Progenitor cell of endocrine pancreas (in vitro differentiated cells): ENCODE results near the gene ZRANB2. TPM values are rescaled to one million over a fixed set of nuclear protein-coding genes. Genes with fewer than 3 reads are reported as not detected.

Experiments
- DNase-seq: peaks from one replicate; pipeline ENCODE4 v3.0.0; 2021; ENCODE audit warnings: low spot score; ENCODE audit not compliant: unreplicated experiment
- H3K27ac Mint-ChIP-seq: 2 replicates; pipeline ENCODE4 v1.8.0; 2021; ENCODE audit warnings: mild to moderate bottlenecking, moderate library complexity, mixed read lengths
- H3K27me3 Mint-ChIP-seq: 2 replicates; pipeline ENCODE4 v1.8.0; 2021; ENCODE audit warnings: mixed read lengths
- H3K36me3 Mint-ChIP-seq: 2 replicates; pipeline ENCODE4 v1.8.0; 2022; ENCODE audit warnings: mixed read lengths; ENCODE audit not compliant: insufficient read depth
- H3K4me1 Mint-ChIP-seq: 2 replicates; pipeline ENCODE4 v1.8.0; 2021; ENCODE audit warnings: low read depth, mixed read lengths
- H3K4me3 Mint-ChIP-seq: 2 replicates; pipeline ENCODE4 v1.8.0; 2021; ENCODE audit warnings: low read depth, mild to moderate bottlenecking, moderate library complexity, mixed read lengths
- H3K9me3 Mint-ChIP-seq: 2 replicates; pipeline ENCODE4 v1.8.0; 2021; ENCODE audit warnings: low read depth, mixed read lengths
- CTCF ChIP-seq: fragments of 200-600 bp; sonication (generic); IDR thresholded peaks from one replicate; pipeline ENCODE4 v1.5.0; 2021; ENCODE audit warnings: antibody characterized with exemption, mild to moderate bottlenecking; ENCODE audit not compliant: unreplicated experiment
- long read RNA-seq: library from polyadenylated mRNA; unstranded; transcript quantifications from one replicate; pipeline ENCODE4 v2.0.0, GENCODE V29; 2020
- total RNA-seq: library from RNA; stranded (reverse); gene quantifications from 2 replicates; pipeline ENCODE4 v1.2.1, GENCODE V29; 2021

The ZRANB2 gene
- 106 and 115 TPM in 2 replicates for total RNA-seq
- long read RNA-seq, transcript ZRANB2-201 (11 exons, 2,821 nt): minor isoform, 36 of 261 reads
- long read RNA-seq, transcript ZRANB2-202 (10 exons, 3,078 nt): major isoform, 63 of 261 reads
- long read RNA-seq, partial matches to known transcripts: 100 of 261 reads
- long read RNA-seq, other reads (novel, unspliced or antisense): 58 of 261 reads

- H3K4me3 Mint-ChIP-seq: peak within 1 kb of the TSS; percentile 95
- peaks cover 6% of the 10 kb centered on the region for H3K36me3 Mint-ChIP-seq
- TF ChIP-seq CTCF: peak; percentile 66
- peak within 1 kb of the TSS; percentile 100 for H3K27ac Mint-ChIP-seq
- peaks cover 6% of the 10 kb centered on the region for H3K9me3 Mint-ChIP-seq
- peaks cover 10% of the 10 kb centered on the region for H3K4me1 Mint-ChIP-seq
- DNase-seq: peak; percentile 74
- H3K27me3 Mint-ChIP-seq: peaks cover 26% of the 10 kb centered on the region
Measured at GRCh38 chr1:71080739-71081696, at the start of gene ZRANB2. ZRANB2 (minus strand) TSS chr1:71081035; CDS start chr1:71080995, 40 bp downstream.

GRCh38 chr1:71128060-71128459 is 47.2 kb upstream of the ZRANB2 start:
- Mint-ChIP-seq H3K27ac (no peak overlapping the region), H3K9me3 (peaks cover 50% of the 10 kb centered on the region), H3K4me1 (no peaks in the 10 kb centered on the region), H3K36me3 (no peaks in the 10 kb centered on the region), H3K27me3 (no peaks in the 10 kb centered on the region), H3K4me3 (no peak overlapping the region)
- DNase-seq: no peak
- TF ChIP-seq CTCF: no peak

GRCh38 chr1:71118086-71118485 is 37.3 kb upstream of the ZRANB2 start:
- H3K9me3 Mint-ChIP-seq: peaks cover 13% of the 10 kb centered on the region
- no peak for TF ChIP-seq CTCF
- no peaks in the 10 kb centered on the region for H3K36me3 Mint-ChIP-seq
- H3K27ac Mint-ChIP-seq: peak overlapping the region; percentile 25
- H3K4me1 Mint-ChIP-seq: no peaks in the 10 kb centered on the region
- H3K27me3 Mint-ChIP-seq: no peaks in the 10 kb centered on the region
- DNase-seq: no peak
- H3K4me3 Mint-ChIP-seq: no peak overlapping the region

- Mint-ChIP-seq H3K4me1 (no peaks in the 10 kb centered on the region), H3K27ac (no peak overlapping the region), H3K27me3 (no peaks in the 10 kb centered on the region), H3K36me3 (no peaks in the 10 kb centered on the region), H3K9me3 (peaks cover 4% of the 10 kb centered on the region), H3K4me3 (no peak overlapping the region)
- no peak for DNase-seq
- TF ChIP-seq CTCF: no peak
Measured at GRCh38 chr1:71116729-71117128, 35.9 kb upstream of the ZRANB2 start.

- Mint-ChIP-seq H3K9me3 (peaks cover 2% of the 10 kb centered on the region), H3K27me3 (no peaks in the 10 kb centered on the region), H3K27ac (no peak overlapping the region), H3K36me3 (no peaks in the 10 kb centered on the region), H3K4me1 (no peaks in the 10 kb centered on the region), H3K4me3 (no peak overlapping the region)
- TF ChIP-seq CTCF: no peak
- no peak for DNase-seq
Measured at GRCh38 chr1:71106658-71107322, 26.0 kb upstream of the ZRANB2 start.
